Endothelial cell of umbilical vein (primary cell): ENCODE data around the gene HSD17B11. TPM values are rescaled to one million over a fixed set of nuclear protein-coding genes. Genes with fewer than 3 reads are reported as not detected.
A peak's percentile ranks its signal among the peaks of the same experiment; 100 is the strongest.

Source experiments
- BruUV-seq: library from RNA; stranded (reverse); fragments of 400-500 nt; replicated peaks from 2 replicates; lab custom pipeline; 2021; lab: Mats Ljungman, UMichigan
- CTCF ChIA-PET: fragments of 300-600, 350-600 bp; sonication (Branson Sonifier 250); formaldehyde crosslinking; loops from one replicate; lab custom pipeline; 2021; ENCODE audit warnings: antibody characterized with exemption, inconsistent platforms; lab: Charles Lee
- POLR2A ChIA-PET: fragments of 300-600, 350-600 bp; sonication (Branson Sonifier 250); formaldehyde crosslinking; loops from one replicate; lab custom pipeline; 2021; ENCODE audit warnings: antibody characterized with exemption, inconsistent platforms; lab: Charles Lee
- DNase-seq: peaks from one replicate; pipeline ENCODE4 v3.0.0-alpha.2; 2011; ENCODE audit warnings: low read depth, low spot score
- FAIRE-seq: peaks from 2 replicates; lab custom pipeline; 2011; peaks lifted over from hg19 to GRCh38; lab: Jason Lieb, UNC
- H2AFZ ChIP-seq: 2 replicates; pipeline ENCODE4 v1.6.0; 2012; ENCODE audit warnings: low read depth, low read length, control low read depth, inconsistent platforms
- H3K27ac ChIP-seq: 2 replicates; pipeline ENCODE4 v1.5.1; 2011; ENCODE audit warnings: low read depth, mild to moderate bottlenecking, control low read depth, low read length, moderate library complexity; ENCODE audit not compliant: insufficient read depth
- H3K27me3 ChIP-seq, 2 experiments: 2 replicates each; pipeline versions ENCODE4 v1.6.0 to v1.6.1; 2011; ENCODE audit warnings: low read length in 2 of 2, mixed read lengths in 1 of 2; ENCODE audit not compliant: control insufficient read depth in 2 of 2, insufficient read depth in 2 of 2
- H3K36me3 ChIP-seq, 2 experiments: 2 replicates in 1 of 2; 3 replicates in 1 of 2; pipeline ENCODE4 v1.5.1; 2011; ENCODE audit warnings: low read length in 2 of 2, mild to moderate bottlenecking in 1 of 2, moderate library complexity in 1 of 2; ENCODE audit not compliant: control insufficient read depth in 2 of 2, insufficient read depth in 2 of 2; ENCODE audit errors: extremely low read depth in 1 of 2
- H3K4me1 ChIP-seq: 3 replicates; pipeline ENCODE4 v1.5.1; 2011; ENCODE audit warnings: mild to moderate bottlenecking, low read length; ENCODE audit not compliant: control insufficient read depth, insufficient read depth; ENCODE audit errors: extremely low read depth
- H3K4me2 ChIP-seq: 2 replicates; pipeline ENCODE4 v1.6.1; 2011; ENCODE audit warnings: low read length, control low read depth, mixed read lengths; ENCODE audit not compliant: insufficient read depth
- H3K4me3 ChIP-seq, 3 experiments: fragments of 200-600 bp in 1 of 3; sonication (generic), shearing (Covaris generic) in 1 of 3; replicated peaks in 1 of 3; 2 replicates each; pipeline ENCODE4 v1.5.1; 2011 to 2016; ENCODE audit warnings: control low read depth in 3 of 3, low read length in 3 of 3, mild to moderate bottlenecking in 2 of 3, inconsistent platforms in 1 of 3, low read depth in 1 of 3, moderate library complexity in 1 of 3; ENCODE audit not compliant: insufficient read depth in 1 of 3
- H3K79me2 ChIP-seq: 2 replicates; pipeline ENCODE4 v1.6.0; 2012; ENCODE audit warnings: low read length, inconsistent platforms; ENCODE audit not compliant: control insufficient read depth, insufficient read depth
- H3K9ac ChIP-seq: replicated peaks from 2 replicates; pipeline ENCODE3; 2011; ENCODE audit warnings: low read length, control low read depth; ENCODE audit not compliant: insufficient read depth; ENCODE audit errors: extremely low read depth
- H3K9me1 ChIP-seq: replicated peaks from 3 replicates; pipeline ENCODE4 v1.6.0; 2011; ENCODE audit warnings: mild to moderate bottlenecking, low read length; ENCODE audit not compliant: control insufficient read depth, insufficient read depth; ENCODE audit errors: extremely low read depth
- H3K9me3 ChIP-seq: replicated peaks from 2 replicates; pipeline ENCODE4 v1.5.1; 2012; ENCODE audit warnings: low read length, inconsistent platforms; ENCODE audit not compliant: control insufficient read depth, insufficient read depth
- H4K20me1 ChIP-seq: replicated peaks from 2 replicates; pipeline ENCODE3; 2011; ENCODE audit warnings: mild to moderate bottlenecking, low read length; ENCODE audit not compliant: control insufficient read depth, insufficient read depth; ENCODE audit errors: extremely low read depth
- EZH2 ChIP-seq: IDR thresholded peaks from 2 replicates; pipeline ENCODE4 v1.6.1; 2012; ENCODE audit warnings: borderline replicate concordance, low read depth, mild to moderate bottlenecking, moderate library complexity, low read length, inconsistent platforms; ENCODE audit not compliant: severe bottlenecking
- FOS ChIP-seq: IDR thresholded peaks from 2 replicates; pipeline ENCODE4 v1.6.1; 2011; ENCODE audit warnings: mild to moderate bottlenecking, low read length, moderate library complexity, borderline replicate concordance; ENCODE audit not compliant: insufficient read depth
- GATA2 ChIP-seq: IDR thresholded peaks from 2 replicates; pipeline ENCODE4 v1.7.0; 2011; ENCODE audit warnings: low read depth, mild to moderate bottlenecking, moderate library complexity, mixed read lengths, low read length; ENCODE audit not compliant: insufficient read length, insufficient read depth
- JUN ChIP-seq: IDR thresholded peaks from 2 replicates; pipeline ENCODE4 v1.6.1; 2011; ENCODE audit warnings: borderline replicate concordance, low read depth; ENCODE audit not compliant: insufficient read length, insufficient read depth
- MYC ChIP-seq: IDR thresholded peaks from one replicate; pipeline ENCODE4 v1.6.1; 2011; ENCODE audit warnings: mild to moderate bottlenecking, low read depth, low read length
- POLR2A ChIP-seq: IDR thresholded peaks from 2 replicates; pipeline ENCODE4 v1.6.1; 2012; ENCODE audit warnings: low read depth, mild to moderate bottlenecking, control low read depth, low read length
- POLR2AphosphoS5 ChIP-seq: IDR thresholded peaks from 2 replicates; pipeline ENCODE4 v1.6.1; 2012; ENCODE audit warnings: low read depth, mild to moderate bottlenecking, control low read depth, low read length, moderate library complexity; ENCODE audit not compliant: insufficient read depth
- dilution Hi-C: fragments of 300-500 bp; cut with MboI; formaldehyde crosslinking; loops from one replicate; pipeline ENCODE4 v1.15.0; 2019; ENCODE audit warnings: low sequenced_read_pairs; ENCODE audit not compliant: extremely low pct_ligation_motif_present
- intact Hi-C: fragments of 100-400 bp; cut with micrococcal nuclease; formaldehyde crosslinking; loops from one replicate; pipeline ENCODE4 v1.10.0; 2022
- polyA plus RNA-seq, 4 experiments: library from polyadenylated mRNA; depleted of rRNA in 3 of 4; stranded (reverse) in 3 of 4; unstranded in 1 of 4; fragments of >200 nt; gene quantifications; 2 replicates each; pipeline versions ENCODE4 v1.2.1 to v1.2.3, GENCODE V29; 2011 to 2012; ENCODE audit warnings: missing spikeins in 1 of 4
- total RNA-seq: library from RNA; stranded (reverse); gene quantifications from 2 replicates; pipeline ENCODE4 v1.2.3, GENCODE V29; 2021
- TF ChIP-seq, protein P1 (sequence below), 2 donors: IDR thresholded peaks; 1 replicate in 1 of 2; 2 replicates in 1 of 2; pipeline ENCODE4 v1.5.1; 2011; ENCODE audit warnings: low read length in 2 of 2, mild to moderate bottlenecking in 2 of 2, moderate library complexity in 2 of 2, control low read depth in 1 of 2, inconsistent platforms in 1 of 2, low read depth in 1 of 2; ENCODE audit not compliant: insufficient read depth in 1 of 2; ENCODE audit errors: extremely low read depth in 1 of 2
- TF ChIP-seq, protein P2 (sequence below): IDR thresholded peaks from 2 replicates; pipeline ENCODE4 v1.6.1; 2011; ENCODE audit not compliant: insufficient read depth, insufficient read length

HSD17B11 gene
- total and polyA plus RNA-seq, 2 donors (not counting 3 experiments of a cell fraction or from before 2014, with no cell fraction given) = 10.7 to 21.1 TPM

DNA sequence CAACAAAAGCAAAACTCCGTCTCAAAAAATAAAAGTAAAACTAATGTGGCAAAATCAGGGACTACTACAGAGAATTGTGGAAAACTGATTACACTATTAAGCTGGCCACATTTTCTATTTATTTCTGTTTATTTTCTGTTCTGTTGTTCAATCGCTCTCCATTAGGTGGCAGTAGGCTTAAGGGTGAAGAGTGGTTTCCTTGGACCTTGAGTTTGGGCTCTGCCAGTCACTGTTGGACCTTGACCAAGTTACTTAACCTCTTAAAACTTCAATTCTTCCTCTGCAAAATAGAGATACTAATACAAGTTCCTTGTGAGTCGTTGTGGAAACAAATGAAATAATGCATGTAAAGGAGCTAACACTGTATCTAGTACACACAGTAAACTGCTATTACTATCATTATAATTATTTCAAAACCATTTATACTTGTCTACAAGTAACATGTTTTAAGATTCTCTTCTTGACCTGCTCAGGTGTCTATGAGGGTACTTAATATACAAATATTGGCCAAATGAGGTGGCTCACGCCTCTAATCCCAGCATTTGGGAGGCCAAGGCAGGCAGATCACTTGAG, 15.2 kb downstream of the HSD17B11 start:
- no peaks in the 10 kb centered on the region for H3K9me3 ChIP-seq
- no peak overlapping the region for H3K4me3 ChIP-seq
- peak; percentile 67 for DNase-seq
- H3K27ac ChIP-seq = no peak overlapping the region
- no peak overlapping the region for H3K9ac ChIP-seq
- no peak overlapping the region for H3K4me2 ChIP-seq
- ChIA-PET CTCF (interaction anchor here (0.6 to 10.1 kb wide), 39 partner anchors 9 to 836 kb away, joined by 3 to 165 read pairs (median 4); partner anchors contain the start of genes HSD17B11, NUDT9 and SPARCL1), POLR2A (no interaction called here)
- H4K20me1 ChIP-seq = no peaks in the 10 kb centered on the region
- H3K79me2 ChIP-seq = no peaks in the 10 kb centered on the region
- H3K36me3 ChIP-seq = no peaks in the 10 kb centered on the region
- no peaks in the 10 kb centered on the region for H3K27me3 ChIP-seq
- no peaks in the 10 kb centered on the region for H3K9me1 ChIP-seq
- H2AFZ ChIP-seq = no peak overlapping the region
- FAIRE-seq = peak; percentile 81
- no TSS peak for BruUV-seq
- H3K4me1 ChIP-seq = no peaks in the 10 kb centered on the region
- TF ChIP-seq, protein P1, sequence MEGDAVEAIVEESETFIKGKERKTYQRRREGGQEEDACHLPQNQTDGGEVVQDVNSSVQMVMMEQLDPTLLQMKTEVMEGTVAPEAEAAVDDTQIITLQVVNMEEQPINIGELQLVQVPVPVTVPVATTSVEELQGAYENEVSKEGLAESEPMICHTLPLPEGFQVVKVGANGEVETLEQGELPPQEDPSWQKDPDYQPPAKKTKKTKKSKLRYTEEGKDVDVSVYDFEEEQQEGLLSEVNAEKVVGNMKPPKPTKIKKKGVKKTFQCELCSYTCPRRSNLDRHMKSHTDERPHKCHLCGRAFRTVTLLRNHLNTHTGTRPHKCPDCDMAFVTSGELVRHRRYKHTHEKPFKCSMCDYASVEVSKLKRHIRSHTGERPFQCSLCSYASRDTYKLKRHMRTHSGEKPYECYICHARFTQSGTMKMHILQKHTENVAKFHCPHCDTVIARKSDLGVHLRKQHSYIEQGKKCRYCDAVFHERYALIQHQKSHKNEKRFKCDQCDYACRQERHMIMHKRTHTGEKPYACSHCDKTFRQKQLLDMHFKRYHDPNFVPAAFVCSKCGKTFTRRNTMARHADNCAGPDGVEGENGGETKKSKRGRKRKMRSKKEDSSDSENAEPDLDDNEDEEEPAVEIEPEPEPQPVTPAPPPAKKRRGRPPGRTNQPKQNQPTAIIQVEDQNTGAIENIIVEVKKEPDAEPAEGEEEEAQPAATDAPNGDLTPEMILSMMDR (IDR thresholded peaks at IDR 0.05; ENCODE audit: extremely low read depth in 1 of 2, insufficient read depth in 1 of 2, low read depth in 1 of 2, low read length in 2 of 2) = peak; percentile 63 to 66
- TF ChIP-seq JUN = no peak
- intact Hi-C loops (loop anchor here (1.0 kb wide), 2 partner anchors 47 to 89 kb away; no protein-coding TSS in a partner anchor), dilution Hi-C loops (no loop called here)

DNA sequence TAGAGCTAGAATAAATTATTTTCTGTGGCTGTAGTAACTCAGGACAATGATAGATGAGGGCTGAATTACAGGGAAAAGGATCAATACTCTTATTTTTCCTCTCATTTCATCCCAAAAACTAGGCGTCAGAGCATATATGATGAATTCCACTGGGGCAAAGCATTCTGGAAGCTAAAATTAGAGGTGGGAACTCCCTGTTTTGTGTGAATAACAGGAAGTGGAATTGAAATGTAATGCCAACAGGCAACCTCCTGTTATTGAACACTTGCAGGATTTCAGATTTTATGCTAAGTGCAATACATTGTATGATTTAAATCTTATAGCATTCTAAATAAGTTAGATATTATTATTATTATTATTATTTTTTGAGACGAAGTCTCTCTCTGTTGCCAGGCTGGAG, 20.9 kb downstream of the HSD17B11 start:
- TF ChIP-seq GATA2 (no peak), POLR2AphosphoS5 (no peak), EZH2 (no peak), MYC (no peak), FOS (no peak), JUN (no peak), POLR2A (no peak)
- TF ChIP-seq, protein P1 (IDR thresholded peaks at IDR 0.05; ENCODE audit: extremely low read depth in 1 of 2, insufficient read depth in 1 of 2, low read depth in 1 of 2, low read length in 2 of 2) = no peak
- TF ChIP-seq, protein P2, sequence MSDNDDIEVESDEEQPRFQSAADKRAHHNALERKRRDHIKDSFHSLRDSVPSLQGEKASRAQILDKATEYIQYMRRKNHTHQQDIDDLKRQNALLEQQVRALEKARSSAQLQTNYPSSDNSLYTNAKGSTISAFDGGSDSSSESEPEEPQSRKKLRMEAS = no peak
- H3K36me3 ChIP-seq = no peaks in the 10 kb centered on the region
- H3K9ac ChIP-seq = no peak overlapping the region
- BruUV-seq = no TSS peak
- H2AFZ ChIP-seq = peak overlapping the region; percentile 34
- intact Hi-C loops (no loop called here), dilution Hi-C loops (no loop called here)
- DNase-seq = peak; percentile 58
- H3K27ac ChIP-seq = no peak overlapping the region
- no peaks in the 10 kb centered on the region for H3K27me3 ChIP-seq
- H3K9me1 ChIP-seq = no peaks in the 10 kb centered on the region
- peak; percentile 21 for FAIRE-seq
- H3K4me1 ChIP-seq = peaks cover 3% of the 10 kb centered on the region
- H3K4me2 ChIP-seq = peak overlapping the region; percentile 41
- H3K4me3 ChIP-seq = no peak overlapping the region
- ChIA-PET POLR2A (no interaction called here), CTCF (interaction anchor here (0.7 to 10.1 kb wide), 4 partner anchors 12 to 469 kb away, joined by 3 to 165 read pairs (median 5); no protein-coding TSS in a partner anchor)
- no peaks in the 10 kb centered on the region for H4K20me1 ChIP-seq
- H3K79me2 ChIP-seq = no peaks in the 10 kb centered on the region
- H3K9me3 ChIP-seq = no peaks in the 10 kb centered on the region
